Testis (tissue), 3 donors: Measurements from ENCODE around the gene GPC3. TPM values are rescaled to one million over a fixed set of nuclear protein-coding genes. Genes with fewer than 3 reads are reported as not detected.

Experiments
- DNase-seq: peaks from one replicate; pipeline ENCODE4 v3.0.0-alpha.2; 2019
- H3K27ac ChIP-seq, 2 donors: fragments of 200-600 bp; sonication (generic); one replicate each; pipeline ENCODE4 v1.5.1; 2019
- H3K27me3 ChIP-seq: fragments of 200-600 bp; sonication (generic); one replicate; pipeline ENCODE4 v1.5.1; 2019
- H3K36me3 ChIP-seq: fragments of 200-600 bp; sonication (generic); one replicate; pipeline ENCODE4 v1.5.1; 2017; ENCODE audit warnings: low read depth; ENCODE audit errors: missing control alignments
- H3K4me1 ChIP-seq: fragments of 200-600 bp; sonication (generic); one replicate; pipeline ENCODE4 v1.5.1; 2019
- H3K4me3 ChIP-seq, 2 donors: fragments of 200-600 bp; sonication (generic); one replicate each; pipeline ENCODE4 v1.5.1; 2017 to 2019
- H3K9me3 ChIP-seq: fragments of 200-600 bp; sonication (generic); one replicate; pipeline ENCODE4 v1.5.1; 2017
- POLR2A ChIP-seq: fragments of 450-650 bp; IDR thresholded peaks from one replicate; pipeline ENCODE4 v1.6.1; 2017; ENCODE audit warnings: antibody characterized with exemption, mild to moderate bottlenecking, moderate library complexity
- WGBS, 2 donors: methylation state at CpG; one replicate each; pipeline ENCODE4 v1.1.5; 2018; 5-methylcytosine and 5-hydroxymethylcytosine counted together
- intact Hi-C: fragments of 100-400 bp; cut with DNase I; formaldehyde crosslinking; loops from one replicate; pipeline ENCODE4 v1.15.1; 2023; ENCODE audit warnings: low total_unique reads
- polyA plus RNA-seq: library from polyadenylated mRNA; stranded (reverse); fragments of 350-450 nt; fragmentation: Illumina TruSeq; extraction: RNeasy Lipid Tissue Mini Kit (QIAGEN cat#74804); gene quantifications from one replicate; pipeline ENCODE4 v1.2.3, GENCODE V29; 2014; ENCODE audit warnings: low read depth, low replicate concordance; ENCODE audit not compliant: insufficient read depth
- total RNA-seq, 2 donors: library from RNA; depleted of rRNA; stranded (reverse); fragments of >200 nt; gene quantifications; one replicate each; pipeline ENCODE4 v1.2.3, GENCODE V29; 2016
- TF ChIP-seq, protein P1 (sequence below), 3 experiments: fragments of 450-650 bp in 2 of 3; fragments of 200-600 bp in 1 of 3; sonication (generic) in 1 of 3; IDR thresholded peaks; one replicate each; pipeline ENCODE4 v1.5.1; 2016 to 2019; ENCODE audit warnings: antibody characterized with exemption in 3 of 3, mild to moderate bottlenecking in 2 of 3, moderate library complexity in 1 of 3

Gene GPC3
- total and polyA plus RNA-seq, 3 donors from 2014 or later: 4.9 to 12.9 (median 5.4) TPM

DNA sequence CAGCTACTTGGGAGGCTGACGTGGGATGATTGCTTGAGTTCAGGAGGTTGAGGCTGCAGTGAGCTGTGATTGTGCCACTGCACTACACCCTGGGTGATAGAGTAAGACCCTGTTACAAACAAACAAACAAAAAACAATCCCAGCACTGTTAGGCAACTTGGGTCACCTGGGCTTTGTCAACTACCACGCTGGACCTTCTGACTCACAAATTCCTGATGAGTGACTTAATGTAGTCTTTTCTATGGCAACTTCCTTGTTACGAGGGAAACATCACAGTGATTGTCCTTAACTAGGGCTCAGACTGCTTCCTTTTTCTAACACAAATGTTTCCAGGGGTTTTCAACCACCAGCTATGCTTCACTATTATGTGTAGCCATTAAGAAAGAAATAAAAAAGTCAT lies 441.3 kb downstream of the GPC3 start:
- no peak overlapping the region for H3K27ac ChIP-seq
- TF ChIP-seq, protein P1, sequence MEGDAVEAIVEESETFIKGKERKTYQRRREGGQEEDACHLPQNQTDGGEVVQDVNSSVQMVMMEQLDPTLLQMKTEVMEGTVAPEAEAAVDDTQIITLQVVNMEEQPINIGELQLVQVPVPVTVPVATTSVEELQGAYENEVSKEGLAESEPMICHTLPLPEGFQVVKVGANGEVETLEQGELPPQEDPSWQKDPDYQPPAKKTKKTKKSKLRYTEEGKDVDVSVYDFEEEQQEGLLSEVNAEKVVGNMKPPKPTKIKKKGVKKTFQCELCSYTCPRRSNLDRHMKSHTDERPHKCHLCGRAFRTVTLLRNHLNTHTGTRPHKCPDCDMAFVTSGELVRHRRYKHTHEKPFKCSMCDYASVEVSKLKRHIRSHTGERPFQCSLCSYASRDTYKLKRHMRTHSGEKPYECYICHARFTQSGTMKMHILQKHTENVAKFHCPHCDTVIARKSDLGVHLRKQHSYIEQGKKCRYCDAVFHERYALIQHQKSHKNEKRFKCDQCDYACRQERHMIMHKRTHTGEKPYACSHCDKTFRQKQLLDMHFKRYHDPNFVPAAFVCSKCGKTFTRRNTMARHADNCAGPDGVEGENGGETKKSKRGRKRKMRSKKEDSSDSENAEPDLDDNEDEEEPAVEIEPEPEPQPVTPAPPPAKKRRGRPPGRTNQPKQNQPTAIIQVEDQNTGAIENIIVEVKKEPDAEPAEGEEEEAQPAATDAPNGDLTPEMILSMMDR (IDR thresholded peaks at IDR 0.05): no peak
- no peaks in the 10 kb centered on the region for H3K36me3 ChIP-seq
- H3K4me1 ChIP-seq: no peaks in the 10 kb centered on the region
- 65 to 88% methylated on average over 2 of the region's 3 CpGs for WGBS, 2 donors
- no peak overlapping the region for H3K4me3 ChIP-seq
- intact Hi-C loops: no loop called here
- DNase-seq: no peak
- H3K9me3 ChIP-seq: no peaks in the 10 kb centered on the region
- no peaks in the 10 kb centered on the region for H3K27me3 ChIP-seq

- no peaks in the 10 kb centered on the region for H3K4me1 ChIP-seq
- no peak overlapping the region for H3K27ac ChIP-seq
- 93 to 100% methylated on average over 2 of the region's 2 CpGs for WGBS, 2 donors
- H3K27me3 ChIP-seq: no peaks in the 10 kb centered on the region
- intact Hi-C loops: no loop called here
- H3K4me3 ChIP-seq: no peak overlapping the region
- TF ChIP-seq, protein P1 (IDR thresholded peaks at IDR 0.05): no peak
- TF ChIP-seq POLR2A: no peak
- no peak for DNase-seq
- no peaks in the 10 kb centered on the region for H3K9me3 ChIP-seq
- H3K36me3 ChIP-seq: no peaks in the 10 kb centered on the region
Observed at GRCh38 chrX:133543654-133544053, 441.7 kb downstream of the GPC3 start.

DNA sequence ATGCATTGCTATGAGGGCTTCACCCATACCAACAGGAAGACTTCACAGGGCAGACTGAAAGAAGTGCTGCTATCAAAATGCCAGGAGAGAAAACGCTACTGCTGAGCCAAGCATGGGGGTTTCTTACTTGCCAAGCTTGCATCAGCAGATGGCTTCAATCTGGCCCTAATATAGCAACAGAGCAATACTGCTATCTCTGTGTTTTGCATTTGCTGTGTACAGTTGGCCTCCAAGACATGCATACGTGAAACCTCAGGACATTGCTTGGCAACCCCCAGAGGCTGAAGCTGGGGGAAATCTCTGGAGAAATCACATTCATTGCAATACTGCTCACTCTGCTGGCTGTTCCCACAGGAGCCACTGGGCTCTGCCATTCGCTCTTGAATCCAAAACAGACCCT lies 442.9 kb downstream of the GPC3 start:
- no peak for DNase-seq

GRCh38 chrX:133541021-133541420 lies 444.4 kb downstream of the GPC3 start:
- Histone ChIP-seq H3K27ac (no peak overlapping the region), H3K27me3 (no peaks in the 10 kb centered on the region), H3K36me3 (no peaks in the 10 kb centered on the region), H3K9me3 (no peaks in the 10 kb centered on the region), H3K4me1 (no peaks in the 10 kb centered on the region), H3K4me3 (no peak overlapping the region)
- no peak for TF ChIP-seq POLR2A
- TF ChIP-seq, protein P1 (IDR thresholded peaks at IDR 0.05): no peak
- DNase-seq: no peak
- intact Hi-C loops: no loop called here

More for the DNA sequence above, 442.9 kb downstream of the GPC3 start:
- Histone ChIP-seq H3K9me3 (no peaks in the 10 kb centered on the region), H3K27me3 (no peaks in the 10 kb centered on the region), H3K36me3 (no peaks in the 10 kb centered on the region), H3K4me3 (no peak overlapping the region), H3K4me1 (no peaks in the 10 kb centered on the region), H3K27ac (no peak overlapping the region)
- TF ChIP-seq POLR2A: no peak
- TF ChIP-seq, protein P1 (IDR thresholded peaks at IDR 0.05): no peak
- WGBS, 2 donors: 78 to 79% methylated on average over 2 to 3 of the region's 3 CpGs
- intact Hi-C loops: no loop called here

DNA sequence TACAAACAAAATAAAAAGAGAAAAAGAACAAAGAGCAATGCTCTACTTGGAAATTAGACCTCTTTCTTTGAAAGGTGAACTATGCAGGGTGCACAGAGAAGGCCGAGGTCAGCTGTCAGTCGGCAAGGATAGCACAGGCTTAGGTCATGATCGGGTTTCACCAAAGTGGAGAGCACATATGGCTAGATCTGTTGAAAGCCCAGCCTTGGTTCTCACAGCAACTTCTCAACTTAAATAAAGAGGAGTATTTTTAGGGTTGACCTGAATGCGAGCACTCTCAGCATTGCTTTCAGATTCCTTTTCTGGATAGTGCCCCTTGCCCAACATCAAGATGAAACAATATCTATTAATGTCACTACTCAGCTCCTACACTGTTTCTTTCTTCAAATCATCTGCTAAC lies 447.2 kb downstream of the GPC3 start:
- Histone ChIP-seq H3K27me3 (no peaks in the 10 kb centered on the region), H3K4me3 (no peak overlapping the region), H3K9me3 (no peaks in the 10 kb centered on the region), H3K36me3 (no peaks in the 10 kb centered on the region), H3K27ac (no peak overlapping the region), H3K4me1 (no peaks in the 10 kb centered on the region)
- no peak for DNase-seq
- WGBS, 2 donors: 67 to 77% methylated on average over 4 of the region's 4 CpGs
- no peak for TF ChIP-seq POLR2A
- TF ChIP-seq, protein P1 (IDR thresholded peaks at IDR 0.05): no peak
- intact Hi-C loops: no loop called here
